Right lobe of liver (tissue), 6 donors: Measurements from ENCODE around the gene TMEM119. TPM values are rescaled to one million over a fixed set of nuclear protein-coding genes. Genes with fewer than 3 reads are reported as not detected.

ENCODE experiments used
- ATAC-seq, 4 donors: fragments of 200-7000 bp; cut with Tn5 transposase; one replicate each; pipeline ENCODE4 v1.9.1; 2020; ENCODE audit warnings: mild to moderate bottlenecking in 4 of 4, moderate library complexity in 4 of 4
- DNase-seq, 3 donors: peaks; one replicate each; pipeline ENCODE4 v3.0.0-alpha.2; 2020
- H3K27ac ChIP-seq, 3 donors: fragments of 200-600 bp; one replicate each; pipeline ENCODE4 v1.8.0; 2022
- H3K27me3 ChIP-seq, 2 donors: fragments of 200-600 bp; one replicate each; pipeline ENCODE4 v1.8.0; 2022
- H3K36me3 ChIP-seq, 4 donors: fragments of 200-600 bp; sonication (generic) in 1 of 4; one replicate each; pipeline versions ENCODE4 v1.5.1 to v1.8.0; 2017 to 2022; ENCODE audit warnings: control low read depth in 1 of 4
- H3K4me1 ChIP-seq, 4 donors: fragments of 200-600 bp; sonication (generic) in 1 of 4; one replicate each; pipeline versions ENCODE4 v1.5.1 to v1.8.0; 2017 to 2022; ENCODE audit warnings: control low read depth in 1 of 4
- H3K4me3 ChIP-seq, 3 donors: fragments of 200-600 bp; one replicate each; pipeline ENCODE4 v1.8.0; 2022
- H3K9me3 ChIP-seq, 4 donors: fragments of 200-600 bp; sonication (generic) in 1 of 4; one replicate each; pipeline versions ENCODE4 v1.5.1 to v1.8.0; 2017 to 2022; ENCODE audit warnings: control low read depth in 1 of 4
- CTCF ChIP-seq, 4 donors: fragments of 200-600 bp in 3 of 4; fragments of 450-650 bp in 1 of 4; IDR thresholded peaks; one replicate each; pipeline versions ENCODE4 v1.5.1 to v1.8.0; 2016 to 2022; ENCODE audit warnings: antibody characterized with exemption in 4 of 4, mild to moderate bottlenecking in 2 of 4
- POLR2A ChIP-seq: fragments of 450-650 bp; IDR thresholded peaks from one replicate; pipeline ENCODE4 v1.6.1; 2017; ENCODE audit warnings: antibody characterized with exemption, mild to moderate bottlenecking
- WGBS: methylation state at CpG from one replicate; pipeline ENCODE4 v1.1.6; 2018; ENCODE audit warnings: low coverage, low lambda C conversion rate; ENCODE audit not compliant: insufficient coverage; ENCODE audit errors: missing lambda C conversion rate; 5-methylcytosine and 5-hydroxymethylcytosine counted together
- intact Hi-C, 2 donors: fragments of 100-400 bp; cut with DNase I; formaldehyde crosslinking; loops; one replicate each; pipeline versions ENCODE4 v1.11.2 to v1.14.1; 2022
- total RNA-seq, 6 experiments: library from RNA; depleted of rRNA in 2 of 6; stranded (reverse); fragments of >200 nt in 2 of 6; fragmentation: NEBNext Ultra II Directional in 3 of 6; extraction: Animal tissue kit (Norgen Biotek cat#: 25700) in 3 of 6; gene quantifications; one replicate each; pipeline versions ENCODE4 v1.1.0 to v1.2.4, GENCODE V29; 2016 to 2023
- donor health status: DM: no; HTN: yes; CAD: no.
- donor health status: DM: no; HTN: no; CAD: no.
- donor health status: DM: no; HTN: no; CAD: no.
- donor health status: DM: no; HTN: yes; CAD: no.
- donor health status: DM: no; HTN: yes; CAD: no.

The TMEM119 gene
- total RNA-seq, 6 experiments from 2014 or later, result 0.09 to 0.38 (median 0.22) TPM; not detected in 2

DNA sequence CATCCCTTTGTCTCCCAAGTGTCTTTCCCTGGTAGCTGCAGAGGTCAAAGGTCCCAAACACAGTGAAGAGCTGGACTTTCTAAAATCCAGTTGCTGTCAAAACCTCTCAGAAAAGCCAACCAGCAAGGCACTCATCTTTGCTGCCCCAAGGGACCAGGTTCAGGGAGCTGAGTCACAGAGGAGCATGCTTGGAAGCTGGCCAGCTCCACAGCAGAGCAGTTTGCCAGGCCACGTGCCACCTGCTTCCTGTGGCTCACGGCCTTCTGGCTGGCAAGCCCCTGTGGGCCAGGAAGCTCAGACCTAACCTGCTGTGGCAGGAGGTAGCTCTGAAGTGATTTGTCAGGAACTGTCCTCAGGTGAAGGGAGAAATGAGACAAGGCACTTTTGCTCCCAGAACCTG is 31.9 kb downstream of the TMEM119 start:
- intact Hi-C loops, result loop anchor here in 1 of 2 donors (5.0 kb wide), 1 partner anchor 46 kb away; no protein-coding TSS in a partner anchor
- 0% methylated on average over 1 of the region's 2 CpGs for WGBS
- DNase-seq, result peak; percentile 88 to 91 (median 89)
- Histone ChIP-seq H3K27ac (peak overlapping the region in 2 of 3 donors; percentile 2 to 25), H3K36me3 (peaks cover 0 to 52% (median 10%) of the 10 kb centered on the region in 4 donors), H3K4me3 (no peak overlapping the region), H3K9me3 (no peaks in the 10 kb centered on the region), H3K4me1 (peaks cover 0 to 25% (median 3%) of the 10 kb centered on the region in 4 donors), H3K27me3 (no peaks in the 10 kb centered on the region)
- TF ChIP-seq CTCF (IDR thresholded peaks at IDR 0.05) (no peak), POLR2A (peak; percentile 32)
- ATAC-seq, result peak; percentile 43 to 47 (median 47)

DNA sequence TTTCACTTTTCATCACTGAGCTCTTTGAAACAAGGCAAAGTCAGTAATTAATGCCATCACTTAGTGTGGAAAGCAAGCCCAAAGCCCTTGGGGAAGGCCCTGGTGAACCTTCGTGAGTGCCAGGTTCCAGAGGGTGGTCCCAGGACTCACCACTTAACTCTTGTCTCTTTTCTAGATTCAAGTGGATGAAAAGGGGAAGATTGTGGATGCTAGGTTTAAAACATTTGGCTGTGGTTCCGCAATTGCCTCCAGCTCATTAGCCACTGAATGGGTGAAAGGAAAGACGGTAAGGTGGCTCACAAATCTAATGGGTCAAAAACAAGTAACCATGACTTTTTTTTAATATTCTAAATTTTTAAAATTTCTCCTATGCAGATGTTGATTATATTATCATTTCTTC is 32.7 kb downstream of the TMEM119 start:
- no peaks in the 10 kb centered on the region for H3K9me3 ChIP-seq
- ATAC-seq (no peak), DNase-seq (no peak)
- H3K27ac ChIP-seq, result peak overlapping the region in 1 of 3 donors; percentile 2
- no peak overlapping the region for H3K4me3 ChIP-seq
- peaks cover 0 to 27% (median 3%) of the 10 kb centered on the region in 4 donors for H3K4me1 ChIP-seq
- WGBS, result 75% methylated on average over 3 of the region's 3 CpGs
- no peak for TF ChIP-seq POLR2A
- no peak for TF ChIP-seq CTCF (IDR thresholded peaks at IDR 0.05)
- intact Hi-C loops, result loop anchor here in 1 of 2 donors (5.0 kb wide), 1 partner anchor 47 kb away; no protein-coding TSS in a partner anchor
- H3K27me3 ChIP-seq, result no peaks in the 10 kb centered on the region
- peaks cover 0 to 52% (median 10%) of the 10 kb centered on the region in 4 donors for H3K36me3 ChIP-seq

DNA sequence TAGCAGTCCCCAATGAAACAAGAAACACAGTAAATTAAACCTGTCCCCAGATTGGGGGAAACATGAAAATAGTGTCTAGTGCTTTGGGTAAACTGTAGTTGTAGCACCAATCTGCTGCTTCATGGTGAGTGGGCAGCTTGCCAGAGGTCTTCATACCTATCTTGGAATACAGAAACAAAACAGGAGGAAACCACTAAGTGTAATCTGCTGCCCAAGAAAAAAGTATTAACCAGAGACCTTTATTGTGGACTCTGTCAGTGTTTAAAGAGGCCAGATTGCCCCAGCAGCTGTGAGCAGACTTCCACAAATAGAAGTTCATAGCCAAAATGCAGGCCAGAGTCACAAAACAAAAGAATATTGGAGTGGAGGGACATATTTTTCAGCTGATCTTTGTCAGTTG is 33.2 kb downstream of the TMEM119 start:
- Histone ChIP-seq H3K9me3 (no peaks in the 10 kb centered on the region), H3K36me3 (peaks cover 0 to 48% (median 10%) of the 10 kb centered on the region in 4 donors), H3K27ac (no peak overlapping the region), H3K4me1 (peaks cover 0 to 31% (median 3%) of the 10 kb centered on the region in 4 donors), H3K27me3 (no peaks in the 10 kb centered on the region), H3K4me3 (no peak overlapping the region)
- intact Hi-C loops, result loop anchor here in 1 of 2 donors (5.0 kb wide), 1 partner anchor 48 kb away; no protein-coding TSS in a partner anchor
- no peak for ATAC-seq
- no peak for TF ChIP-seq CTCF (IDR thresholded peaks at IDR 0.05)
- TF ChIP-seq POLR2A, result no peak
- DNase-seq, result no peak

DNA sequence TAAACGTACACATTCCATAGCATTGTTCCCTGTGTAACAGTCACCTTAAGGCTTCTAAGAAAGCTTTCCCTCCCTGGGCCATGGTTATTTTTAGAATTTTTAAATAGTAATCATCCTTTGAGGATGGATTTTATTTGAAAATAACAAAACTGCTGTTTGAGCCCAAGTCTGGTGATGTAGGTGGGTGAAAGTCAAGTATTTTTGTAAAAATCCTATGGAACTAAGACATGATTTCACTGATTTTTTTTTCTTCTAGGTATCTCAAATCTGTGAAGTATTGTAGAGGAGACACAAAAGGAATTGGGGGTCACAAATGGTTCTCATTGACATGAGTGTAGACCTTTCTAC is 34.1 kb downstream of the TMEM119 start:
- no peak for ATAC-seq

More for the DNA sequence above, 34.1 kb downstream of the TMEM119 start:
- no peak for TF ChIP-seq CTCF (IDR thresholded peaks at IDR 0.05)
- TF ChIP-seq POLR2A, result no peak
- no peak for DNase-seq
- intact Hi-C loops, result no loop called here
- H3K4me1 ChIP-seq, result peaks cover 0 to 40% (median 7%) of the 10 kb centered on the region in 4 donors
- H3K27me3 ChIP-seq, result no peaks in the 10 kb centered on the region
- H3K36me3 ChIP-seq, result peaks cover 0 to 39% (median 9%) of the 10 kb centered on the region in 4 donors
- H3K27ac ChIP-seq, result no peak overlapping the region
- no peaks in the 10 kb centered on the region for H3K9me3 ChIP-seq
- H3K4me3 ChIP-seq, result peak overlapping the region in 2 of 3 donors; percentile 76 to 86
- WGBS, result 0% methylated on average over 1 of the region's 1 CpG
